A673 (cell line): ENCODE data around the gene BBS9.

Experiments used
- EZH2 ChIP-seq: fragments of 200-600 bp; sonication (generic); IDR thresholded peaks from 2 replicates; pipeline ENCODE4 v1.6.1; 2017; ENCODE audit warnings: borderline replicate concordance, low read depth, mild to moderate bottlenecking, mixed read lengths, antibody characterized with exemption, low read length; ENCODE audit not compliant: poor library complexity, severe bottlenecking
- TF ChIP-seq, protein P1 (sequence below): fragments of 300-800, 200-600 bp; sonication (generic); conservative IDR thresholded peaks from 2 replicates; pipeline ENCODE4 v1.5.1; 2017; ENCODE audit warnings: low read depth, mild to moderate bottlenecking, antibody characterized with exemption, low read length, moderate library complexity, mixed read lengths

- TF ChIP-seq, protein P1, sequence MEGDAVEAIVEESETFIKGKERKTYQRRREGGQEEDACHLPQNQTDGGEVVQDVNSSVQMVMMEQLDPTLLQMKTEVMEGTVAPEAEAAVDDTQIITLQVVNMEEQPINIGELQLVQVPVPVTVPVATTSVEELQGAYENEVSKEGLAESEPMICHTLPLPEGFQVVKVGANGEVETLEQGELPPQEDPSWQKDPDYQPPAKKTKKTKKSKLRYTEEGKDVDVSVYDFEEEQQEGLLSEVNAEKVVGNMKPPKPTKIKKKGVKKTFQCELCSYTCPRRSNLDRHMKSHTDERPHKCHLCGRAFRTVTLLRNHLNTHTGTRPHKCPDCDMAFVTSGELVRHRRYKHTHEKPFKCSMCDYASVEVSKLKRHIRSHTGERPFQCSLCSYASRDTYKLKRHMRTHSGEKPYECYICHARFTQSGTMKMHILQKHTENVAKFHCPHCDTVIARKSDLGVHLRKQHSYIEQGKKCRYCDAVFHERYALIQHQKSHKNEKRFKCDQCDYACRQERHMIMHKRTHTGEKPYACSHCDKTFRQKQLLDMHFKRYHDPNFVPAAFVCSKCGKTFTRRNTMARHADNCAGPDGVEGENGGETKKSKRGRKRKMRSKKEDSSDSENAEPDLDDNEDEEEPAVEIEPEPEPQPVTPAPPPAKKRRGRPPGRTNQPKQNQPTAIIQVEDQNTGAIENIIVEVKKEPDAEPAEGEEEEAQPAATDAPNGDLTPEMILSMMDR, result no peak
- no peak for TF ChIP-seq EZH2
These were observed 302.2 kb downstream of the BBS9 start for GRCh38 chr7:33431543-33431942.
